Endothelial cell of umbilical vein (primary cell): Measurements from ENCODE around the gene GLP2R. TPM values are rescaled to one million over a fixed set of nuclear protein-coding genes. Genes with fewer than 3 reads are reported as not detected.

ENCODE experiments used
- BruUV-seq: library from RNA; stranded (reverse); fragments of 400-500 nt; replicated peaks from 2 replicates; lab custom pipeline; 2021; lab: Mats Ljungman, UMichigan
- CTCF ChIA-PET: fragments of 300-600, 350-600 bp; sonication (Branson Sonifier 250); formaldehyde crosslinking; loops from one replicate; lab custom pipeline; 2021; ENCODE audit warnings: antibody characterized with exemption, inconsistent platforms; lab: Charles Lee
- POLR2A ChIA-PET: fragments of 300-600, 350-600 bp; sonication (Branson Sonifier 250); formaldehyde crosslinking; loops from one replicate; lab custom pipeline; 2021; ENCODE audit warnings: antibody characterized with exemption, inconsistent platforms; lab: Charles Lee
- DNase-seq: peaks from one replicate; pipeline ENCODE4 v3.0.0-alpha.2; 2011; ENCODE audit warnings: low read depth, low spot score
- FAIRE-seq: peaks from 2 replicates; lab custom pipeline; 2011; peaks lifted over from hg19 to GRCh38; lab: Jason Lieb, UNC
- H2AFZ ChIP-seq: 2 replicates; pipeline ENCODE4 v1.6.0; 2012; ENCODE audit warnings: low read depth, low read length, control low read depth, inconsistent platforms
- H3K27ac ChIP-seq: 2 replicates; pipeline ENCODE4 v1.5.1; 2011; ENCODE audit warnings: low read depth, mild to moderate bottlenecking, control low read depth, low read length, moderate library complexity; ENCODE audit not compliant: insufficient read depth
- H3K27me3 ChIP-seq, 2 experiments: 2 replicates each; pipeline versions ENCODE4 v1.6.0 to v1.6.1; 2011; ENCODE audit warnings: low read length in 2 of 2, mixed read lengths in 1 of 2; ENCODE audit not compliant: control insufficient read depth in 2 of 2, insufficient read depth in 2 of 2
- H3K36me3 ChIP-seq, 2 experiments: 2 replicates in 1 of 2; 3 replicates in 1 of 2; pipeline ENCODE4 v1.5.1; 2011; ENCODE audit warnings: low read length in 2 of 2, mild to moderate bottlenecking in 1 of 2, moderate library complexity in 1 of 2; ENCODE audit not compliant: control insufficient read depth in 2 of 2, insufficient read depth in 2 of 2; ENCODE audit errors: extremely low read depth in 1 of 2
- H3K4me1 ChIP-seq: 3 replicates; pipeline ENCODE4 v1.5.1; 2011; ENCODE audit warnings: mild to moderate bottlenecking, low read length; ENCODE audit not compliant: control insufficient read depth, insufficient read depth; ENCODE audit errors: extremely low read depth
- H3K4me2 ChIP-seq: 2 replicates; pipeline ENCODE4 v1.6.1; 2011; ENCODE audit warnings: low read length, control low read depth, mixed read lengths; ENCODE audit not compliant: insufficient read depth
- H3K4me3 ChIP-seq, 3 experiments: fragments of 200-600 bp in 1 of 3; sonication (generic), shearing (Covaris generic) in 1 of 3; replicated peaks in 1 of 3; 2 replicates each; pipeline ENCODE4 v1.5.1; 2011 to 2016; ENCODE audit warnings: control low read depth in 3 of 3, low read length in 3 of 3, mild to moderate bottlenecking in 2 of 3, inconsistent platforms in 1 of 3, low read depth in 1 of 3, moderate library complexity in 1 of 3; ENCODE audit not compliant: insufficient read depth in 1 of 3
- H3K79me2 ChIP-seq: 2 replicates; pipeline ENCODE4 v1.6.0; 2012; ENCODE audit warnings: low read length, inconsistent platforms; ENCODE audit not compliant: control insufficient read depth, insufficient read depth
- H3K9ac ChIP-seq: replicated peaks from 2 replicates; pipeline ENCODE3; 2011; ENCODE audit warnings: low read length, control low read depth; ENCODE audit not compliant: insufficient read depth; ENCODE audit errors: extremely low read depth
- H3K9me1 ChIP-seq: replicated peaks from 3 replicates; pipeline ENCODE4 v1.6.0; 2011; ENCODE audit warnings: mild to moderate bottlenecking, low read length; ENCODE audit not compliant: control insufficient read depth, insufficient read depth; ENCODE audit errors: extremely low read depth
- H3K9me3 ChIP-seq: replicated peaks from 2 replicates; pipeline ENCODE4 v1.5.1; 2012; ENCODE audit warnings: low read length, inconsistent platforms; ENCODE audit not compliant: control insufficient read depth, insufficient read depth
- H4K20me1 ChIP-seq: replicated peaks from 2 replicates; pipeline ENCODE3; 2011; ENCODE audit warnings: mild to moderate bottlenecking, low read length; ENCODE audit not compliant: control insufficient read depth, insufficient read depth; ENCODE audit errors: extremely low read depth
- CTCF ChIP-seq, 2 donors: IDR thresholded peaks; 1 replicate in 1 of 2; 2 replicates in 1 of 2; pipeline ENCODE4 v1.5.1; 2011; ENCODE audit warnings: low read length in 2 of 2, mild to moderate bottlenecking in 2 of 2, moderate library complexity in 2 of 2, control low read depth in 1 of 2, inconsistent platforms in 1 of 2, low read depth in 1 of 2; ENCODE audit not compliant: insufficient read depth in 1 of 2; ENCODE audit errors: extremely low read depth in 1 of 2
- EZH2 ChIP-seq: IDR thresholded peaks from 2 replicates; pipeline ENCODE4 v1.6.1; 2012; ENCODE audit warnings: borderline replicate concordance, low read depth, mild to moderate bottlenecking, moderate library complexity, low read length, inconsistent platforms; ENCODE audit not compliant: severe bottlenecking
- FOS ChIP-seq: IDR thresholded peaks from 2 replicates; pipeline ENCODE4 v1.6.1; 2011; ENCODE audit warnings: mild to moderate bottlenecking, low read length, moderate library complexity, borderline replicate concordance; ENCODE audit not compliant: insufficient read depth
- GATA2 ChIP-seq: IDR thresholded peaks from 2 replicates; pipeline ENCODE4 v1.7.0; 2011; ENCODE audit warnings: low read depth, mild to moderate bottlenecking, moderate library complexity, mixed read lengths, low read length; ENCODE audit not compliant: insufficient read length, insufficient read depth
- JUN ChIP-seq: IDR thresholded peaks from 2 replicates; pipeline ENCODE4 v1.6.1; 2011; ENCODE audit warnings: borderline replicate concordance, low read depth; ENCODE audit not compliant: insufficient read length, insufficient read depth
- MAX ChIP-seq: IDR thresholded peaks from 2 replicates; pipeline ENCODE4 v1.6.1; 2011; ENCODE audit not compliant: insufficient read depth, insufficient read length
- POLR2A ChIP-seq: IDR thresholded peaks from 2 replicates; pipeline ENCODE4 v1.6.1; 2012; ENCODE audit warnings: low read depth, mild to moderate bottlenecking, control low read depth, low read length
- POLR2AphosphoS5 ChIP-seq: IDR thresholded peaks from 2 replicates; pipeline ENCODE4 v1.6.1; 2012; ENCODE audit warnings: low read depth, mild to moderate bottlenecking, control low read depth, low read length, moderate library complexity; ENCODE audit not compliant: insufficient read depth
- dilution Hi-C: fragments of 300-500 bp; cut with MboI; formaldehyde crosslinking; loops from one replicate; pipeline ENCODE4 v1.15.0; 2019; ENCODE audit warnings: low sequenced_read_pairs; ENCODE audit not compliant: extremely low pct_ligation_motif_present
- intact Hi-C: fragments of 100-400 bp; cut with micrococcal nuclease; formaldehyde crosslinking; loops from one replicate; pipeline ENCODE4 v1.10.0; 2022
- polyA plus RNA-seq, 4 experiments: library from polyadenylated mRNA; depleted of rRNA in 3 of 4; stranded (reverse) in 3 of 4; unstranded in 1 of 4; fragments of >200 nt; gene quantifications; 2 replicates each; pipeline versions ENCODE4 v1.2.1 to v1.2.3, GENCODE V29; 2011 to 2012; ENCODE audit warnings: missing spikeins in 1 of 4
- total RNA-seq: library from RNA; stranded (reverse); gene quantifications from 2 replicates; pipeline ENCODE4 v1.2.3, GENCODE V29; 2021

The GLP2R gene
- total and polyA plus RNA-seq, 2 donors (not counting 3 experiments of a cell fraction or from before 2014, with no cell fraction given): not detected

GRCh38 chr17:9931144-9931741, 105.5 kb downstream of the GLP2R start:
- Histone ChIP-seq H3K27me3 (no peaks in the 10 kb centered on the region), H3K4me3 (no peak overlapping the region), H3K36me3 (no peaks in the 10 kb centered on the region), H3K27ac (no peak overlapping the region), H3K4me1 (no peaks in the 10 kb centered on the region), H3K4me2 (no peak overlapping the region), H3K9ac (no peak overlapping the region), H3K9me1 (no peaks in the 10 kb centered on the region), H3K79me2 (no peaks in the 10 kb centered on the region), H3K9me3 (peaks cover under 1% of the 10 kb centered on the region), H2AFZ (no peak overlapping the region), H4K20me1 (no peaks in the 10 kb centered on the region)
- POLR2A ChIA-PET: no interaction called here
- CTCF ChIA-PET: no interaction called here
- no TSS peak for BruUV-seq
- FAIRE-seq: no peak
- dilution Hi-C loops (no loop called here), intact Hi-C loops (no loop called here)
- TF ChIP-seq FOS (no peak), JUN (no peak), EZH2 (no peak), GATA2 (no peak), MAX (no peak), CTCF (IDR thresholded peaks at IDR 0.05; ENCODE audit: extremely low read depth in 1 of 2, insufficient read depth in 1 of 2, low read depth in 1 of 2, low read length in 2 of 2) (no peak), POLR2A (no peak), POLR2AphosphoS5 (no peak)
- DNase-seq: no peak
